A204.1 (cell line): ENCODE data around the gene MRPL41.
"Not testable (repeated sequence)": the region's sequence is repeated elsewhere in the genome, so short reads cannot be mapped to it uniquely, and the experiment has no call there.

ENCODE experiments used
- FAIRE-seq: peaks from 2 replicates; lab custom pipeline; 2012; peaks lifted over from hg19 to GRCh38; lab: Jason Lieb, UNC

The MRPL41 gene

DNA sequence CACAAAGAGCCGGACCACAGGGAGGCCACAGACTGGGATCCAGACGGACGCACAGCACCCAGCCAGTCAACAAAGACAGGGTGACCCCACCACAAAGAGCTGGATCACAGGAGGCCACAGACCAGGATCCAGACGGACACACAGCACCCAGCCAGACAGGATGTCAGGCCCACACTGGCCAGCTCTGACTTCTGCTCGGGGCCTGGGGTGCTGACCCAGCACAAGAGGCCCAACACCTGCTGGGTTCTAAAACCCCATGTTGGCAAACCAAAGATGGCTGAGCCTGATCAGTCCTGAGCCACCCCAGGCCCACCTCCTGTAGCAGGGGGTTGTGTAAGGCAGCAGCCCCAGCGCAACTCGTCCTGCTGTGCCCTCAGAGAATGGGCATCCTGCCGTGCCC is 32.3 kb downstream of the MRPL41 start:
- FAIRE-seq = no peak

DNA sequence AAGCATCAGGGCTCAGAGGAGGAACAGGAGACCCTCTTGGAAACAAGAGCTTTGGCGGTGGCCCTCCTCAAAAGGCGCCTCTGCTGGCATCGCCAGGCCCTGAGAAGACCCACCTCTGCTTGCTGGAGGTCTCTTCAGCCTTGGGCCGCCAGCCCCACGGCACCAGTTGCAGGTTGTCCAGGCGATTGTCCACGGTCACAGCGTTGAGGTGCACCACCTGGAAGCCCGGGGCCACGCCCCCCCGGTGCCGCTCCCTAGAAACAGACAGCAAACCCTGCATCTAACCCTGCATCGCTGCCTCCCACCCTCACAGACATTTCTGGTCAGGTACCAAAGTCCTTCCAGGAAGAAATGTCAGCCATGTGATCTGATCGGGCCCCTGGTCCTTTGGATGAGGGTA is 35.2 kb downstream of the MRPL41 start:
- FAIRE-seq = no peak

DNA sequence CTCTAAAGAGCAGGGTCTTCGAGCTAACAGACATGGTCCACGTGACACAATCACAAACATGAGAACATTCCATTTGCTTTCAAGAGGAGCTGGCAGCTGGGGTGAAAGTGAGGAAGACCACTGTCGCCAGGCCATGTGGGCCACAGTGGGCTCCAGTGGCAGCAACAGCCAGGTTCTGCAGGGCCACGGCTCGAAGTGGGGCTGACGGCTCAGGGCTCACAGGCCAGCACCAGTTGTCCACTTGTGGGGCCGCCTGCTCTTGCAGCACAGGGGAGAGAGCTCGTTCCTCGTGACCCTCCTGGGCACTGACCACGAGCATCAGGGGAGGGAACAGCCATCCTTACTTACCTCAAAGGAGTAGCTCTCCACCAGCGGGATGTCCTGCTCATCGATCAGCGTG is 36.6 kb downstream of the MRPL41 start:
- no peak for FAIRE-seq

DNA sequence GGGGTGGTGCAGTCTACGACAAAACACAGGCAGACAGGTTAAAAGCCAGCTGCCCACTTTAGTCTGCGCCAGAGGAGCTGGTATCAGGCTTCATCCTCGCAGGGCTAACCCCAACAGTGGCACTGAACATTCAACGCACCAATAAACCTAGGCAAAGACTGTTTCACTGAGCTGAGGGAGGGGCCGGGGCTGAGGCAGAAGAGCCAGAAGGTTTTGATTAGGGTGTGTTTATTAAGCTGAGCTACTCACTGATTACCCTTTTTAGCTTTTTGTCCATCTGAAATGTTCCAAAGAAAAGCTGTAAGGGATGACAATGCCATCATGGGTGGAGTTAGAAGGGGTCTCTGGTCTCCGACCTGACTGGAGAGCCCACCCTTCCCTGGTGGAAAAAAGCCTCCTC is 37.2 kb downstream of the MRPL41 start:
- FAIRE-seq = no peak

GRCh38 chr9:137589441-137590122 is 37.9 kb downstream of the MRPL41 start:
- no peak for FAIRE-seq

DNA sequence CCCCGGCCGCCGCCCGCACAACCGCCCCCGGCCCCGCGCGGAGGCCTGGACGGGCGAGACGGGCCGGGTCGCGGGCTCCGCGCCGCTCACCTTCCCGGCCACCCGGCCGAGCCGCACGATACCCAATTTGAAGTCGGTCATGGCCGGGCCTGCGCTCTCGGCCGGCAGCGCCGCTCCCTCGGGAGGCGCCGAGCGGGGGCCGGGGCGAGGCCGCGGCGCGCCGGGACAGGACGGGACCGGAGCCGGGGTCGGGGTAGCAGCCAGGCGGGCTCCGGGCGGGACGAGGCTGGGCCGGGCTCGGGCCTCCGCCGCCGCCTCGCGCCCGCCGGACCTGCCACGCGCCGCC is 38.4 kb downstream of the MRPL41 start:
- no peak for FAIRE-seq

- no peak for FAIRE-seq
Measured at GRCh38 chr9:137590469-137591383, 39.0 kb downstream of the MRPL41 start, which contains the start of gene ZMYND19. Gene ZMYND19, minus strand, starts transcription at chr9:137590512. Its CDS starts 249 bp downstream, at chr9:137590263.

- no peak for FAIRE-seq
Measured at GRCh38 chr9:137592767-137593166, 41.1 kb downstream of the MRPL41 start.

- no peak for FAIRE-seq
Measured at GRCh38 chr9:137593176-137593575, 41.5 kb downstream of the MRPL41 start.

- not testable (repeated sequence) for FAIRE-seq
Measured at GRCh38 chr9:137596577-137596976, 44.9 kb downstream of the MRPL41 start.

GRCh38 chr9:137598943-137599342 is 47.3 kb downstream of the MRPL41 start:
- no peak for FAIRE-seq
